ENCODE results near the gene SPRYD4. TPM values are rescaled to one million over a fixed set of nuclear protein-coding genes. Genes with fewer than 3 reads are reported as not detected.
A peak's percentile ranks its signal among the peaks of the same experiment; 100 is the strongest.

The SPRYD4 gene
- total RNA-seq, 1 donor from 2014 or later: 2.0 TPM

GRCh38 chr12:56457817-56458216 lies 10.6 kb upstream of the SPRYD4 start:
- H3K4me3 Mint-ChIP-seq (ENCODE audit: unreplicated experiment): no peak overlapping the region
- no peak overlapping the region for H3K4me2 ChIP-seq (ENCODE audit: low read length)
- no peak overlapping the region for H3K27ac ChIP-seq (ENCODE audit: low read depth, low read length)
- no peak overlapping the region for H2AFZ ChIP-seq (ENCODE audit: low read depth, low read length)
- peaks cover 4% of the 10 kb centered on the region for H3K27me3 ChIP-seq (ENCODE audit: insufficient read depth, low read length)
- H3K9me3 Mint-ChIP-seq (ENCODE audit: unreplicated experiment): no peaks in the 10 kb centered on the region
- no peaks in the 10 kb centered on the region for H3K4me1 ChIP-seq (ENCODE audit: insufficient read depth, low read length)
- H4K20me1 ChIP-seq (ENCODE audit: insufficient read depth, low read length): no peaks in the 10 kb centered on the region
- H3K4me1 Mint-ChIP-seq (ENCODE audit: low read depth, unreplicated experiment): peaks cover 2% of the 10 kb centered on the region
- H3K4me3 ChIP-seq (ENCODE audit: insufficient read depth, low read depth, low read length): no peak overlapping the region
- no peak for DNase-seq (ENCODE audit: low read depth)
- peaks cover 20% of the 10 kb centered on the region for H3K27me3 Mint-ChIP-seq (ENCODE audit: low read depth, unreplicated experiment)
- H3K9ac ChIP-seq (ENCODE audit: low read length): no peak overlapping the region
- no peaks in the 10 kb centered on the region for H3K36me3 ChIP-seq (ENCODE audit: insufficient read depth, low read length)
- no peak overlapping the region for H3K27ac Mint-ChIP-seq (ENCODE audit: unreplicated experiment)
- no peaks in the 10 kb centered on the region for H3K9me3 ChIP-seq (ENCODE audit: insufficient read depth, low read depth, low read length)
- no peaks in the 10 kb centered on the region for H3K79me2 ChIP-seq (ENCODE audit: insufficient read depth, low read length)
- peaks cover 2% of the 10 kb centered on the region for H3K36me3 Mint-ChIP-seq (ENCODE audit: low read depth, unreplicated experiment)
- no peak for FAIRE-seq
- no peak for TF ChIP-seq EZH2 (IDR thresholded peaks at IDR 0.05; ENCODE audit: insufficient read depth, low read length)
- no peak for TF ChIP-seq CTCF (IDR thresholded peaks at IDR 0.05; ENCODE audit: insufficient read depth, low read depth, low read length)

- Mint-ChIP-seq H3K27ac (ENCODE audit: unreplicated experiment) (peak overlapping the region; percentile 41), H3K4me3 (ENCODE audit: unreplicated experiment) (no peak overlapping the region), H3K9me3 (ENCODE audit: unreplicated experiment) (no peaks in the 10 kb centered on the region), H3K27me3 (ENCODE audit: low read depth, unreplicated experiment) (no peaks in the 10 kb centered on the region), H3K4me1 (ENCODE audit: low read depth, unreplicated experiment) (peaks cover 2% of the 10 kb centered on the region), H3K36me3 (ENCODE audit: low read depth, unreplicated experiment) (no peaks in the 10 kb centered on the region)
- FAIRE-seq (no peak), DNase-seq (ENCODE audit: low read depth) (peak; percentile 10)
- H3K36me3 ChIP-seq (ENCODE audit: insufficient read depth, low read length): no peaks in the 10 kb centered on the region
- no peak overlapping the region for H2AFZ ChIP-seq (ENCODE audit: low read depth, low read length)
- H3K4me1 ChIP-seq (ENCODE audit: insufficient read depth, low read length): peaks cover 2% of the 10 kb centered on the region
- no peak for TF ChIP-seq CTCF (IDR thresholded peaks at IDR 0.05; ENCODE audit: insufficient read depth, low read depth, low read length)
- TF ChIP-seq EZH2 (IDR thresholded peaks at IDR 0.05; ENCODE audit: insufficient read depth, low read length): no peak
- H3K79me2 ChIP-seq (ENCODE audit: insufficient read depth, low read length): no peaks in the 10 kb centered on the region
- no peak overlapping the region for H3K4me3 ChIP-seq (ENCODE audit: insufficient read depth, low read depth, low read length)
- H3K27ac ChIP-seq (ENCODE audit: low read depth, low read length): peak overlapping the region; percentile 11
- H4K20me1 ChIP-seq (ENCODE audit: insufficient read depth, low read length): no peaks in the 10 kb centered on the region
- no peaks in the 10 kb centered on the region for H3K27me3 ChIP-seq (ENCODE audit: insufficient read depth, low read length)
- peak overlapping the region; percentile 39 for H3K9ac ChIP-seq (ENCODE audit: low read length)
- H3K4me2 ChIP-seq (ENCODE audit: low read length): no peak overlapping the region
- no peaks in the 10 kb centered on the region for H3K9me3 ChIP-seq (ENCODE audit: insufficient read depth, low read depth, low read length)
Observed at GRCh38 chr12:56461235-56462159, 6.9 kb upstream of the SPRYD4 start.

GRCh38 chr12:56462565-56462964 lies 5.8 kb upstream of the SPRYD4 start:
- no peaks in the 10 kb centered on the region for H3K9me3 ChIP-seq (ENCODE audit: insufficient read depth, low read depth, low read length)
- no peaks in the 10 kb centered on the region for H4K20me1 ChIP-seq (ENCODE audit: insufficient read depth, low read length)
- H3K27ac ChIP-seq (ENCODE audit: low read depth, low read length): no peak overlapping the region
- H3K9me3 Mint-ChIP-seq (ENCODE audit: unreplicated experiment): no peaks in the 10 kb centered on the region
- no peaks in the 10 kb centered on the region for H3K36me3 Mint-ChIP-seq (ENCODE audit: low read depth, unreplicated experiment)
- H3K27me3 Mint-ChIP-seq (ENCODE audit: low read depth, unreplicated experiment): no peaks in the 10 kb centered on the region
- peaks cover 2% of the 10 kb centered on the region for H3K4me1 Mint-ChIP-seq (ENCODE audit: low read depth, unreplicated experiment)
- no peak overlapping the region for H3K4me2 ChIP-seq (ENCODE audit: low read length)
- H3K27me3 ChIP-seq (ENCODE audit: insufficient read depth, low read length): no peaks in the 10 kb centered on the region
- FAIRE-seq (no peak), DNase-seq (ENCODE audit: low read depth) (no peak)
- H3K36me3 ChIP-seq (ENCODE audit: insufficient read depth, low read length): no peaks in the 10 kb centered on the region
- H3K4me1 ChIP-seq (ENCODE audit: insufficient read depth, low read length): peaks cover 2% of the 10 kb centered on the region
- TF ChIP-seq CTCF (IDR thresholded peaks at IDR 0.05; ENCODE audit: insufficient read depth, low read depth, low read length) (no peak), EZH2 (IDR thresholded peaks at IDR 0.05; ENCODE audit: insufficient read depth, low read length) (no peak)
- H3K27ac Mint-ChIP-seq (ENCODE audit: unreplicated experiment): no peak overlapping the region
- H3K79me2 ChIP-seq (ENCODE audit: insufficient read depth, low read length): no peaks in the 10 kb centered on the region
- no peak overlapping the region for H2AFZ ChIP-seq (ENCODE audit: low read depth, low read length)
- H3K9ac ChIP-seq (ENCODE audit: low read length): no peak overlapping the region
- H3K4me3 ChIP-seq (ENCODE audit: insufficient read depth, low read depth, low read length): no peak overlapping the region
- H3K4me3 Mint-ChIP-seq (ENCODE audit: unreplicated experiment): no peak overlapping the region
